Measurements from ENCODE around the gene PIK3R4.

The PIK3R4 gene

DNA sequence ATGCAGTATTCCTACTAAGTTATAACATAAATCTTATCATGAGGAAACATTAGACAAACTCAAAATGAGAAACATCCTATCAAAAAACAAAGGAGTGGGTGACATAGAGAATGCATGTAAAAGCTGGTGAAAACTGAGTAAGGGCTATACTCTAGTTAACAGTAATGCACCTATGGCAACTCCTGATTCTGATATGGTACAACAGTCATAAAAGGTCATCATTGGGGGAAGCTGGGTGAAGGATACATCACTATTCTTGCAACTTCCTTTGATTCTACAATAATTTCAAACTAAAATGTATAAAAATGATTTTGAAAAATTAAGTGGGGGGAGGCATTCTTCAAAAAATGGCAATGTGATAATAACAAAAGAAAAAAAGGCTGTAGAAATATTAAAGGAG, 6.8 kb downstream of the PIK3R4 start:
- no peak for DNase-seq

DNA sequence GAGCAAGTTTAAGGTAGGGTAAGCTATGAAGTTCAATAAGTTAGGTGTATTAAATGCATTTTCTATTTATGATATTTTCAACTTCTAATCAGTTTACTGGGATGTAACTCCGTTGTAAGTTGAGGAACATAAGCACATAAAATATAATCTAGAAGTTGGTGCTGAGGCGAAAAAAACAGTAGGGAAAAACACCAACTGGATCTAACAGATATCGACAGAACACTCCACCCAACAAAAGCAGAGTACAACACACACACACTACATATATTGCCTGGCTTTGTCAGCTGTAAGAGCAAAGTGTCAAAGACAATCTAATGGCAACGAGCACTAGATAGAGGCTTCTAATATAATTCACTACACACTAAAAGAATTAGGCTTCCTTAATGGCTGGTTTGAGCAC, 8.4 kb downstream of the PIK3R4 start:
- DNase-seq: no peak

DNA sequence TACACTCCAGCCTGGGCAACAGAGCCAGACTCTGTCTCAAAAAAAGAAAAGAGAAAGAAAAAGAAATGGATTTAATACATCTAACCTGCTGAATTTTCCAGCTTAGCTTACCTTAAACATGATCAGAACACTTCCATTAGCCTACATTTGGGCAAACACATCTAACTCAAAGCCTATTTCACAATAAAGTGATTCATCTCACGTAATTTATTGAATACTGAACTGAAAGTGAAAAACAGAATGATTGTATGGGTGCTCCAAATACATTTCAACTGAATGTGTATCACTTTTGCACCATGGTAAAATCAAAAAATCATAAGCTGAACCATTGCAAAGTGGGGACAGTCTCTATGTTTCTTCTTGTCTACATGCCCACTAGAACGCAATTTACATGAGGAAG, 9.0 kb downstream of the PIK3R4 start:
- no peak for DNase-seq

DNA sequence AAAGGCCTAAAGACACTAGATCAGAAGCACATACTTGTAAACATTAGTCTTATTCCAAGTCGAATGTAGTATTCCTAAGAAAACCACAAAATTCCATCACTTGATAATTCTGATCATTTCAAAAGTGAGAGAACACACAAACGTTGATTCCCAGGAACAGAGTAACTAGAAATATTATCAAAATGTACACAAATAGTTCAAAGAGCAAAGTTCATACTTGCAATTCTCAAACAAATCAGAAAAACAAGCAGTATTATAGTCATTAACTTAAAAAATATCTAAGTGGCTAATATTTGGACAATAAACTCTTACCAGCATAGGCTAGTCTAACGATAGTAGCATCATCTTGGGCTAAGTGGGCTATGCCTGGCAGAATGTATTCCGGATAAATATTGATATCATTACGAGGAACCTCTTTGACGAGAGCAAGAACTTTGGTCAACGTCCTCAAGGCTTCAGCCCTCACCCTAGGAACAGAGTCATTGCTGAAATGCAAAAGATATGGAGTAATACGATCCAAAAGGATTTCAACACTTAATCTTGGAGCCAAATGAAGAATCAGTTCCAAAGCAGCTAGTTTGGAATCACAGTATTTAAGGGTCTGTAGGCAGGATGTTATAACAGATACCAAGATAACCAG, 13.3 kb downstream of the PIK3R4 start:
- DNase-seq: no peak

DNA sequence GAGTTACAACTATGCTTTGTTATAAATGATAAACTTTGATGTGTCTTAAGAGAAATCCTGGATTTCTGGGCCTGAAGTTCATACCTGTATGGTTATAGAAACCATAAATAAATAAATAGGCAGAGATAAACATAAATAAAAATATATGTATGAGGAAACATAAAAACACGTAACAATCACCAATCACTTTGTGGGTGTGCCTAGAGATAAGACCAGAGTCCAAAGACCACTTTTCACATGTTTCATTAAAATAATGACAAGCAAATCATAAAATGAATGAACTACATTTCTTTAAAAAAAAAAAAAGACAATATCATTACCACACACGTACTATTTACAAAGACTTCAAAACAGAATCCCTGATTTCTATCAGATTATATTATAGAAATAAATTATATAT, 14.1 kb downstream of the PIK3R4 start:
- no peak for DNase-seq

DNA sequence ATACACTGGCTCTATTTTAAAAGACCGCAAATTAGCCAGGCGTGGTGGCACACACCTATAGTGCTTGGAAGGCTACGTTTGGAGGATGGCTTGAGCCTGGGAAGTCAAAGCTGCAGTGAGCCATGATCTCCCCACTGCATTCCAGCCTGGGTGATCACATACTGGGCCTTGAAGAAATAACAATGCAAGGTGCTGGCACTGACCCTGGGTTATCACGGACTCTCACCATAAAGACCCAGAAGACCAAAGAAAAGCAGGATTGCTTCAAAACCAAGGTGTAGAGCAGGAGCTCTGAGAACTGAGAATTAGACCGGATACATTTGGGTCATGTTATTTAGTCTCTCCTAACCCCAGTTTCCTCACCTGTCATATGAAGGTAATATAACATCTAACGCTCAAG, 14.8 kb downstream of the PIK3R4 start:
- no peak for DNase-seq

DNA sequence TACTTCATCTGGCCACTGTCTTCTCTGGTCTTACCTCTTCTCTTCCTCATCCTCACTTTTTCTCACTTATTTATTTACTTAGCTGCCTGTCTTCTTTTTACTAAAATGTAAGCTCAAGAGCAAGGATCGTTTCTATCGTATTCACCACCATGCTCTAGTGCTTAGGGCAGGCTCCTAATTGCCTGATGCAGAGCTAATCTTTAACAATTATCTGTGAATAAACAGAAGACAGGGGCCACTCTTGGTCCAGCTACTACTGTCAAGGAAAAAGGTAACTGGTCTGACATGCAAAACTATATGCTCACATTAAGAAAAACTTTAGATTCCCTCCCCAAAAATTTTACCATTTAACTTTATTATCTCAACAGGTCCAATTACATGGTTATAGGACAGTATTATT, 17.5 kb downstream of the PIK3R4 start:
- no peak for DNase-seq

DNA sequence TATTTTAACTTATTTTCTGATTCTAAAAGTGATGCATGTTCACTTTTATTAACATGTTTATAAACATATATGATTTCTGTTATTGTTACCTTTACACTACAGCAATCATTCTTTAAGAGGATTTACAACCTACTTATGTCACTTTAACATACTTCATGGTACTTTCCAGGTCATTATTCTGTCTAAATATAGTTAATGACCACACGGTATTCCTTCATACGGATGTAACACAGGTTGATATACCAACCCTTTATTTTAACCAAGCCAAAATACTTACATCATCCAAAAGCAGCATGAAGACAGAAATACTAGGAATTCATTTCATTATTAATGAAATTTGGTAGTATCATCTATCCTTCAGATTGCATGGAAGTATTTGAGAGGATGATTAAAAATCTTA, 18.6 kb downstream of the PIK3R4 start:
- no peak for DNase-seq

DNA sequence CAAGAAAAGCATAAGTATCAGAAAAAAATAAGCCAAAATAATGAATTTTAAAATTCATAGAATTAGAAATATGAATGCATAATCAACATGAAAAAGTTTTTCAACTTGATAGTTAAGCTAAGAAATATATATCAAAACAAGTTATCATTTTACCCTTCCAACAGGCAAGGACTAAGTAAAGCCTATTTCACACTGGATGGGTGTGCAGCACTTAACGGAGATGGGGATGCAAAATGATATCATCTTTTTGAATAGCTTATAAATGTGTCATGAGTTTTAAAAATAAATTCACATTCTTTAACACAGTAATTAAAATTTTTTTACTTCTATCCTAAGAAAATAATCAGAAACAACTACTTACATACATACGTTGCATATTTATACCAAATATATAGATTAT, 20.9 kb downstream of the PIK3R4 start:
- DNase-seq: no peak

DNA sequence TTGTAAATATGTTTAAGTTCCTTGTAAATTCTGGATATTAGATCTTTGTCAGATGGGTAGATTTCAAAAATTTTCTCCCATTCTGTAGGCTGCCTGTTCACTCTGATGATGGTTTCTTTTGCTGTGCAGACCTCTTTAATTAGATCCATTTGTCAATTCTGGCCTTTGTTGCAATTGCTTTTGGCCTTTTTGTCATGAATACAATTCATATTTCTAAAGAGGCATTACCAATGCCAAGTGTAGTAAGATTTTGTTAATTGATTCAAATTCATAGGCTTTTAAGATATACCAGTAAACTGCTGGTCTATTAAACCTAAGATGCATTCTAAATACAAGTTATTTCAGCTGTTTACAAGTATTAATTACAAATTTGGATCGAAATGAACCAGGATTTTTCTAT, 31.0 kb downstream of the PIK3R4 start:
- no peak for DNase-seq

DNA sequence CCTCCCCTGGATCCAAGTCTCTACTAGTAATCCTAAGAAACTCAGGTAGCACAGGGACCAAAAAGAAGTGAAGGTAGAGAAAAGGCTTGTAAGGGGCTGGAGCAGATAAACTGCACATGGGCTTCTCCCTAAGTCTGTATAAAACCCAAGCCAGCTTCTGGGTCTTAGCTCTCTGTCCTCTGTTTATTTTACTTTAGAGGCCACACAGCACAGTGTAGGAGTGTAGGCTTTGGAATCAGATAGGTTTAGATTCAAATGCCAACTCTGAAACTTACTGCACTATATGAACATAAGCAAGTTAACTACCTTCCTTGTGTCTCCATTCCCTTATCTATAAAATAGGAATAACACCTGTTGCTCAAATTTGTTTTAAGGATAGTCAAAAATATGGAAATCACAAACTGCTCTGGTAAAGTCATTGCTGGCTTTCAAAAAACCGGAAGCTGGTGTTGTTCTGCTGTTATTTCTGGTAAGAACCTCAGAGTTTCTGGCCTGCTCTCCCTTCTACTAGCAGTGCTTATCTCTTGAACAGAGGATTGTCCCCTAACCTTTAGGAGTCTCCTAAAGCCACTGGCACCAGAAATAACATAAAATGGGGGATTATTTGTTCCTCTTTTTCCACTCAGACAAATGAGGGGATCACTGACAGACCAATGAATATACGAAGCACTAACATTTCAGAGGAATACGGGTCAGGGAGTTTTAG, 33.8 kb downstream of the PIK3R4 start:
- peak; percentile 11 to 28 for DNase-seq

DNA sequence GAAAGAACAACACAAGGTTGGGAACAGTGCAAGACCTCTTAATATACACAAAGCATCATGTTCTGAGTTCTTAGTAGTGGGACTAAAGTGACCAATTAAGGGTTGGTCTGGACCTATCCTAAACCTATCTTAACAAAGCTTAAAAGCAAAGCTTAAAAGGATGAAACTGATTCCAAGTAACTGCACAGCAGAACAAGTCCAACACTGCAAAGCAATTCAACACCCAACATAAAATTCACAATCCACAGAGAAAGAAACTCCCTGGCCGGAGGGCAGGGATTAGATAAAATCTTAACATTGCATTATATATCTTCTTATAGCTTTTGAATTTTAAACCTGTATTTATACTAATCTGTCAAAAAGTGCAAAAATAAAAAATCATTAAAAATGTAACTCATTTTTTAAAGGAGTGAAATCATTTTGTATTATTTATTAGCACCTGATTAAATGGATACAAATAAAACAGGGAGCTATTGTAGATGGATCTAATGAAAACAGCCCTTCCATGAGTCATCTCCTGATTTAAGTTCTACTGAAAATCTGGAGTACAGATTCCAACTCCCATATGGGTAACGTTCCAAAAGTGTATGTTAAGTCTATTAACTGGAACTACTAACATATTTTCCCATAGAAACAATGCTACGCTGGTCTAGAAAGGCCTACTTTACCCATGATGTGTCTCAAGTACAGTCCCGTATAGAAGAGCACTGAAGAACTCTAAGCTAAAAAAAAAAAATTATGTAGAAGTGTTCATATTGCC, 34.9 kb downstream of the PIK3R4 start:
- no peak for DNase-seq

DNA sequence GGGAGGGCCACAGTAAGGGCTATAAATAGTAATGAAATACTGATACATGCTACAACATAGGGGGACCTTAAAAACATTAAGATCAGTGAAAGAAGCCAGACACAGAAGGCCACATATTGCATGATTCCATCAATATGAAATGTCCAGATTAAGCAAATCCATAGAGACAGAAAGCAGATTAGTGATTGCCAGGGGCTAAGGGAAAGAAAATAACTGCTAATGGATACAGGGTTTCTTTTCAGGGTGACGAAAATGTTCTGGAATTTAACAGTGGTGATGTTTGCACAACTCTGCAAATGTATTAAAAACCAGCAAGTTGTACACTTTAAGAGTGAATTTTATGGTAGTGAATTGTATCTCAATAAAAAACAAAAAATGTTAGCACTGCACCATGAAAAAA, 37.0 kb downstream of the PIK3R4 start:
- DNase-seq: no peak

DNA sequence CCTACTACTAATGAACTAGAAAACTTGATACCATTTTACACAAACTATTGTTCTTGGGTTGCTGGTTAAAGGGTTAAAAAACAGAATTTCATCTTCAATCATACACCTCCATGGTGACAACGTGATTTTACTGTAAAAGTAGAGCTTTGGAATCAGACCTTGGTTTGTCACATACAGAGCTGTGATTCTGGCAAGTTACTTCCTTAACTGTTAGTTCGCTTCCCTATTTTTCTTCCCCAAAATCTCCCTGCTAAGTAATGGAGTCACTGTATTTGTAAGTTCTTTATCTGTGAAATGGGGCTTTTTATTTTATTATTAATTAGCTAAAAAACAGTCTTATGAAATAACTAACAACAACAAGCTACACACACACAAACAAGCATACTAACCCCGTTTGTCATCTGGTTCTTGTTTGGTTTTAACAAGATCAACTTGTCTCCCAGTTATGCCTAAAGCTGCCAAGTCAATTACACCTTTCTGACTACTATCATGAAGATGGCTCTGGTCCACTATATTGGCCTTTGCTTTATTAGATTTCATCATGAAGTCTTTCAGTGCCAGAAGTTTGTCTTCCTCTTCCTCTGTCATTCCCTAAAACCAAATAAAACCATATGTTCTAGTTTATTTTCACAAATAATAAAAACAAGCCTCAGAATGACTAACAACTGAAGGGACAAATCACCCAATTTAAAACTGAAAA, 38.6 kb downstream of the PIK3R4 start:
- peak; percentile 21 to 22 for DNase-seq

DNA sequence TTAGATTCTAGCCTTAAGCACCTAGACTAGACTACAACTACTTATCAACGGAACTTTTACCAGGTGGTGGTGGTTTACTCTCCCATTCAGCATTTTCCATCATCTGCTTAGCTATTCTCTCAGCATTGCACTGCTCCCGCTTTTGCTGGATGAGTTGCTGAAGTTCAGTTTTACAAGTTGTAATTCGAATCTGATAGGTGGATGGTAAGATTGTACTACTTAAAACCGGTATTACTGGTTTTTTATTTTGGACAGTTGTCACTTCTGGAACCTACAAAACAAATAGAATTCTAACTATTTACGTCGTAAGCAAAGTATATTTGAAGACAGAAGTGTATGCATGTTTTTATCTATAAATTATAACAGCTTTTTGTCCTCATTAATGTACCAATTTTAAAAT, 41.1 kb downstream of the PIK3R4 start:
- DNase-seq: no peak

DNA sequence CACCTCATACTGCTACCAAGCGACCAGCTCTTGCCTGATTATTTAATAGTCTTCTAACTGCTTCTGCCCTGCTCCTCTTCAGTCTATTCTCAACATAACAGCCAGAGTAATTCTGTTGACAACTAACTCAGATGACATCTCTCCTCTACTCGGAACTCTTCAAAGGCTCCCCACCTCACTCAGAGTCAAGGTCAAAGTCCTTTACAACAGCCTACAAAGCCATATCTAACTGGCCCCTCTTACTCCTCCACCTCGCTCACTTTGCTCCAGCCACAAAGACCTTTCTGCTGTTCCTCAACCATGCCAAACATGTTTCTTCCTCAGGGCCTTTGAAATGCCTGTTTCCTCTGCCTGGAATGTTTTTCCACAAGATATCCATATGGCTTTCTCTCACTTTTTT, 43.6 kb downstream of the PIK3R4 start:
- DNase-seq: no peak

DNA sequence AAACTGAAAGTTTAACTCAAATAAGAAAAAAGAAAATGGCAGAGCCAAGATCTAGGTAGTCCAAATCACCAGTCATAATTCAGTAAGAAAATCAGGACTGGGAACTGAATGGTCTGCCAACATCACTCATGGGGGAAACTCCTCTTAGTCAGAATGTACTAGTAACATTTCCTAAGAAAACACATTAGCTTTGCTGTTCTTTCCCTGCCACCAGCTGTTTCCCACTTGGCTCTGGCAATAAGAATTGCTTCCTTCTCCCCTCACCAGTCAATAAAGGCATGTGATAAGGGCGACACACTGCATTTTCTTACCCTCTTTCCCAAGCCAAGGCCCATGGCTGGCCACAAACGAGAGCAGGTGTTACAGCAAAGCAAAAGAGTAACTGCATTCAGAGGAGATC, 46.1 kb downstream of the PIK3R4 start:
- DNase-seq: no peak

DNA sequence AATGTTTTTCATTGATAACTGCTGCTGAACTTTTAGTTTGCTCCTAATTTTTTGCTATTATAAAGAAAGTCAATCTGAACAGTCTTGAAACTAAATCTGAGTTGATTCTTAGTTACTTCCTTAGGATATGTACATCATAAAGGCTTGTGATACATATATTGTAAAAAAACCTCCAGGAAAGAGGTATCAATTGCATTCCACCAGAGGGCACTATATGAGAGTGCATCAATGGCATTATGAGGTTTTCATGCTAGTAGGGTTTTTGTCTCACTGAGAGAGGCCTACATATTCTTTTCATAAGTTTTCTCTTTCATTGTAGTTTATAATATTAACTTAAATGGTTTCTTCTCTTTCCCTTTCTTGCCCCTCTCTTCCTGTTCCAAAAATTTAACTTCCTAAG, 46.9 kb downstream of the PIK3R4 start:
- DNase-seq: peak; percentile 70 to 83

DNA sequence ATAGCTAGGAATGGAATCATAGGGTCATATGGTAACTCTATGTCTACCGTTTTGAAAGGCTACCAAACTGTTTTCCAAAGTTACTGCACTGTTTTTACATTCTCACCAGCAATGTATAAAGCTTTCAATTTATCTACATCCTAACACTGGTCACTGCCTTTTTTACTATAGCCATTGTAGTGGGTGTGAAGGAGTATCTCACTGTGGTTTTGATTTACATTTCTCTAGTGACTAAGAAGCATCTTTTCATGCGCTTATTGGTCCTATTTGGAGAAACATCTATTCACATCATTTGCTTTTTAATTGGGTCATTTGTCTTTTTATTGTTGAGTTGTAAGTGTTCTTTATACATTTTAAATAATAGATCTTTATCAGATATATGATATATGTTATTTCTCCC, 53.3 kb downstream of the PIK3R4 start:
- no peak for DNase-seq

DNA sequence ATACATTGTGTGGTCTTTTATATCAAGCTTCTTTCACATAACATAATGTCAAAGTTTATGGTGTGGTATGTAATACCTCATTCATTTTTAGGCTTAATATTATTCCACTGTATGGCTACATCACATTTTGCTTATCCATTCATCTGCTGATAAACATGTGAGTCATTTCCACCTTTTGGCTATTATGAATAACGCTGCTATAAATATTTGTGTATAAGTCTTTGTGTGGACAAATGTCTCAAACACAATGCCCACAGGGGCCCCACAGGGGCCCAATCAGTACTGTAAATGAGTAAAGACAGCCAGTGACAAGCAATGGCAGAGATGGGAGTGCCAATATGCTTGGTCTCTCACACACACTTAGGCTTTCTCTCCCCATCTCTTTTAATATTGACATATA, 54.2 kb downstream of the PIK3R4 start:
- DNase-seq: no peak

DNA sequence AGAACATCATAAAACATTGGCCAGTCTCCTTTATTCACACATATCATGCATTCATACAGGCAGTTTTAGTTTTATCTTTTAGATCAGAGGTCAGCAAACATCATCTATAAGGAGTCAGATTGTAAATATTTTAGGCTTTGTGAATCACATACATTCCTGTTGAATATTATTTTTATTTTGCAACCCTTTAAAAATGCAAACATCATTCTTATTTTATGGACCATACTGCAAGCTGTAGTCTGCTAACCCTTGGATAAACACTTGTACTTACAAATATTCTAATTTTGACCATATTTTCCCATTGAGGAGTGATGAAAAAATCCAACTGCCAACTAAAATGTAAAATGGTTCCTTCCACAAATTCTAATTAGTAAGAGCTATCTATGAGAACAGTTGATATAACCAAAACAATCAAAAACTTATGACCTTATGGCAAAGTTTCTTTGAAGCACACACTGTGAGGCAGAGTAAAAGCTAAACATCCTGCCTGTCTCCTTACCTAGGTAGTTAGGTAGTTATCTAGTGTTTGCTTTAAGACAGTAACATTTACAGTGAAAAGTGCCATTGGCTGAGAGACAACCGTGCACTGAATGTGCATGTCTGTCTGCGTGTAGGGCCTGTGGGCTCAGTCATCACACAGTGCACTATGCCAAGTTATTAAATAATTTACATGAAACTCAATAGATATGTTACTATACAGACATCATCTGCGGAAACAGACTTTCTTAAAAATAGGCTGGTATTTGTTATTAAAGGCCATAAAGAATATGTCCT, 57.7 kb downstream of the PIK3R4 start:
- DNase-seq: no peak

DNA sequence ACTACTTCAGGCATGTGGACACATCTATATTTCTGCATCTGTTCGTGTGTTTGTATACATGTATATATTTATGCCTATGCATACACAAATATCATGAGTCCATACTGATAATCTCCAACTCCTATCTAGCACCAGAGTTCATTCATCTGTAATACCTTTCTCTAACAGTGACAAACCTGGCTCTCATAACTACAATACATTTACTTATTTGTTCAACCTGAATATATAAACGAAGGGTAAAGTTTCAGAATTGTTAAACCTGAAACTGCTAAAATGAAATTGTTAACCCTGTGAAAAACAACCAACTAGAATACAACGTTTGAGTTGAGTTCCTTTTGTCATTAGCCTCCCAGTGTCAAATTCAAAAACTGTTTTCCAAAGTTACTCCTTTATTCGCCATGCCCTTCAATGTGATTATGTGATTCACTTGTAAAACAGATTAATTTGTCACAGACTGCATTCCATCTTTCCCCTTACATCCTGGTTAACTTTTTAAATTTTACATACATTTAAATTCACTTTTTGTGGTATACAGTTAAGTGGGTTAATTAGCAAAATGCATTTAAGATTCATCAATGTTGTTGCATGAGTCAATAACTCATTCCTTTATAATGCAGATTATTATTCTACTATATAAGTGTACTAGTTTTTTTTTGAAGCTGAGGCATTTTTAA, 58.5 kb downstream of the PIK3R4 start:
- no peak for DNase-seq

Measured in Kasumi-1 (cell line).